GM21576 (cell line): ENCODE data around the gene RNF10.
"Not testable (repeated sequence)": the region's sequence is repeated elsewhere in the genome, so short reads cannot be mapped to it uniquely, and the experiment has no call there.

Experiments
- ATAC-seq: cut with Tn5 transposase; IDR thresholded peaks from one replicate; pipeline ENCODE4 v1.9.1; 2021; ENCODE audit warnings: mild to moderate bottlenecking, moderate library complexity; ENCODE audit not compliant: unreplicated experiment

The RNF10 gene

DNA sequence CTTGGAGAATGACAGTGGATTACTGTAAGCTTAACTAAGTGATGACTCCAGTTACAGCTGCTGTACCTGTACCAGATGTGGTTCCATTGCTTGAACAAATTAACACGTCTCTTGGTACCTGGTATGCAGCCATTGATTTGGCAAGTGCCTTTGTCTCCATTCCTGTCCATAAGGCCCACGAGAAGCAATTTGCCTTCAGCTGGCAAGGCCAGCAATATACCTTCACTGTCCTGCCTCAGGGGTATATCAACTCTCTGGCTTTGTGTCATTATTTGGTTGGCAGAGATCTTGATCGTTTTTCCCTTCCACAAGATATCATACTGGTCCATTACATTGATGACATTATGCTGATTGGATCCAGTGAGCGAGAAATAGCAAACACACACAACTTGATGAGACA lies 76.4 kb downstream of the RNF10 start:
- ATAC-seq = no peak

DNA sequence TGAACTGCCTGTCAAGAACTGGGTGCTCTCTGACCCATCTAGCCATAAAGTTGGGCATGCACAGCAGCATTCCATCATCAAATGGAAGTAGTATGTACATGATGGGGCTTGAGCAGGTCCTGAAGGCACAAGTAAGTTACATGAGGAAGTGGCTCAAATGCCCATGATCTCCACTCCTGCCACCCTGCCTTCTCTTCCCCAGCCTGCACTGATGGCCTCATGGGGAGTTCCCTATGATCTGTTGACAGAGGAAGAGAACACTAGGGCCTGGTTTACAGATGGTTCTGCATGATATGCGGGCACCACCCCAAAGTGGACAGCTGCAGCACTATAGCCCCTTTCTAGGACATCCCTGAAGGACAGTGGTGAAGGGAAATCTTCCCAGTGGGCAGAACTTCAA lies 77.4 kb downstream of the RNF10 start:
- ATAC-seq = not testable (repeated sequence)

DNA sequence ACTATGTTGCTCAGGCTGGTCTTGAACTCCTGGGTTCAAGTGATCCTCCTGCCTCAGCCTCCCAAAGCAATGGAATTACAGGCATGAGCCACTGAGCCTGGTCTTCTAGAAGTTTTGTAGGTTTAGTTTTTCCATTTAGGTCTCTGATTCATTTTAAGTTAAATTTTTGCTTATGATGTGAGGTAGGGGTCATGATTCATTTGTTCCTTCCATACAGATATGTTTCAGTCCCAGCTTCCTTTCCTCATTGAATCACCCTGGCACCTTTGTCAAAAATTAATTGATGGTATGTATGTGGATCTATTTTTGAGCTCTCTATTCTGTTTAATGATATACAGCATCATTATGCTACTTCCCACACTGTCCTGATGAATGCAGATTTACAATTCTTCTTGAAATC lies 80.7 kb downstream of the RNF10 start:
- no peak for ATAC-seq

DNA sequence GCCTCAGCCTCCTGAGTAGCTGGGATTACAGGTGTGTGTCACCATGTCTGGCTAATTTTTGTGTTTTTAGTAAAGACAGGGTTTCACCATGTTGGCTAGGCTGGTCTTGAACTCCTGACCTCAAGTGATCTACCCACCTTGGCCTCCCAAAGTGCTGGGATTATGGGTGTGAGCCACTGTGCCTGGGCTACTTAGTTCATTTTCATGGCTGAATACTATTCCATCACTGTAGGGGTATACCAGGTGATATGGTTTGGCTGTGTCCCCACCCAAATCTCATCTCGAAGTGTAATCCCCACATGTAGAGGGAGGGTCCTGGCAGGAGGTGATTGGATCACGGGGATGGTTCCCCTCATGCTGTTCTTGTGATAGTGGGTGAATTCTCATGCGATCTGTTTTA lies 83.0 kb downstream of the RNF10 start:
- not testable (repeated sequence) for ATAC-seq

DNA sequence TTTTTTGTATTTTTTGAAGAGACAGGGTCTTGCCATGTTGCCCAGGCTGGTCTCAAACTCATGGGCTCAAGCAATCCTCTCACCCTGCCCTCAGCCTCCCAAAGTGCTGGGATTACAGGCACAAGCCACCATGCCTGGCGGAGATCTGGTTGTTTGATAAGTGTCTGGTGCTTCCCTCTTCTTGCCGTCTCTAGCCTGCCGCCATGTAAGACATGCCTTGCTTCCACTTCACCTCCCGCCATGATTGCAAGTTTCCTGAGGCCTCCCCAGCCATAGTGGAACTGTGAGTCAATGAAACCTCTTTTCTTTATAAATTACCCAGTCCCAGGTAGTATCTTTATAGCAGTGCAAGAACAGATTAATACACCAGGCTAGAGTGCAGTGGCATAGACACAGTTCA lies 83.6 kb downstream of the RNF10 start:
- not testable (repeated sequence) for ATAC-seq

DNA sequence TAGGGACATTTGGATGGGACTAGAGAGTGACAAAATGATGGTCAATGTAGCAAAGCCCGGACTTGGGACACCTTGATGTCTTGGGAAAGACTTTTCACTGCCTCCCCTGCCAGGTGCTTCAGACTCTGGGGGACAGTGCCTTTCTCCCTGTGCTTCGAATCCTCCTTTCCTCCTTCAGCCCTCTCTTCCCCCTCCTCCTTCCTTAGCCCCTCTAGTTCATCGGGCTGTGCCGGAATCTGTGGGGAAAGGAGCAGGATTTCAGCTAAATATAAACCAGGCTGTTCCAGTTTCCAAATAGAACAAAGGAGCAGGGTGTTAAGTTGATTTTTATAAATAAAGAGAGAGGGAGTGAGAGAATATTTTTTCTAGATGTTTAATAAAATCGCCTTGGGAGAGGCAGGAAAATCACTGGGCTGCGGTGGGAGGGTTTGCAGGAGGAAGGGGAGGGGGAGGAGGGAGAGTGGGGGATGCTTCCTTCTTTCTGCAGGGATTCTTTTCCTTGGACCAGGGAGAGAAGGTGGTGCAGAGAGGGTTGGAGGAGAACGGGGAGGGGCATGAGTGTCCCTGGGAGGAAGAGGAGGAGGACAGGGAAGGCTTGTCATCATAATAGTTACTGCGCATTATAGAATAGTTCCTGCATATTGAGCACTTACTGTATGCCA lies 84.9 kb downstream of the RNF10 start:
- ATAC-seq = no peak

DNA sequence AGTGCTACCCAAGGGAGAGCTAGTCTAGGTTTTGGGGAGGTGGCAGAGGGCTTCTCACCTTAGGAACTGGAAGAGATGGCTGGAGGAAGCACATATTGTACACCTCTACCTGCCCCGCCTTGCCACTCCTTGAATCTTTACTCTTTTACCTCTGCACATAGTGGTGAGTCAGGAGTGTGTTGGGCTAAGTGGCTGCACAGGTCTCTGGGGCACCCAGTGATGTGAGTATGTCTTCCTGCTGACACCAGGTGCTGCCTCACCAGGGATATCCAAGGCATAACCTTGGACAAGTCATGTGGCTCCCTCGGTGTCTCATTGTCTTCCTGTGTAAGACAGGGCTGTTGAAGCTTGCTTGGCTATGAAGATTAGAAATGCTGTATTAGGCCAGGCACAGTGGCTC lies 86.5 kb downstream of the RNF10 start:
- no peak for ATAC-seq

DNA sequence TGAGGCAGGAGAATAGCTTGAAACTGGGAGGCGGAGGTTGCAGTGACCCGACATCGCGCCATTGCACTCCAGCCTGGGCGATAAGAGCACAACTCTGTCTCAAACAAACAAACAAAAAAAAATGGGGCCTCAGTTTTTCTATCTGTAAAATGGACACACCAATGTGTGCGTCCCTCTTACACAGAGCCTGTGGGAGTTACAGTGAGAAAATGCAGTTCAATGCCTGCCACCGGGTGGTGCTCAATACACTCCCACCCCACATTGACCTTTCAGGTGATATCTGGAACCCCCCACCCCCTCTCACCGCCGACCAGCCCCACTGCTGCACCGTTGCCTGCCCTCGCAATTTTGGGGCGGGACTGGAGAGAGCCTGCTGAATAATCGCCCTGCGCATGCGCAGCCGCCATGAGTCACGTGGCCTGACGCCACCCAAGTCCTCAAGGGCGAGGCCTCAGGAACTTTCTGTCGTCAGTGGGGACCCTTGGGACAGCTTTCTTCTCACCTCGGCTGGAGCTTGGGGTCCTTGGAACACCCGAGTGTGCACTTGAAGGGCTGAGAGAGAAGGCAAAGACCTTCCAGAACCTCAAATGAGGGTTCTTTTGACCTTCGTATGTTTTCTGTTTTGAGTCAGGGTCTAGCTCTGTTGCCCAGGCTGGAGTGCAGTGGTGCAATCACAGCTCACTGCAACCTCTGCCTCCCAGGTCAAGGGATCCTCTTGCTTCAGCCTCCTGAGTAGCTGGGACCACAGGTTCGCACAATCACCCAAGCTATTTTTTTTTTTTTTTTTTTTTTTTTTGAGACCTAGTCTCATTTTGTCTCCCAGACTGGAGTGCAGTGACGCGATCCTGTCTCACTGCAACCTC lies 91.6 kb downstream of the RNF10 start:
- no peak for ATAC-seq
